BE2C (cell line): ENCODE measurements around the gene ARHGEF38.

Experiments used
- DNase-seq: peaks from one replicate; pipeline ENCODE4 v3.0.0-alpha.2; 2020
- H3K27me3 ChIP-seq: fragments of 250-450 bp; sonication (Bioruptor Pico); 2 replicates; pipeline ENCODE4 v1.5.1; 2020; ENCODE audit warnings: mild to moderate bottlenecking
- H3K36me3 ChIP-seq: fragments of 250-450 bp; sonication (Bioruptor Pico); 2 replicates; pipeline ENCODE4 v1.5.1; 2020; ENCODE audit warnings: mild to moderate bottlenecking
- H3K4me1 ChIP-seq: fragments of 250-450 bp; sonication (Bioruptor Pico); 2 replicates; pipeline ENCODE4 v1.5.1; 2020
- H3K4me3 ChIP-seq: 2 replicates; pipeline ENCODE4 v1.5.1; 2011; ENCODE audit warnings: low read depth, low read length
- H3K9me3 ChIP-seq: fragments of 250-450 bp; sonication (Bioruptor Pico); 2 replicates; pipeline ENCODE4 v1.5.1; 2020
- TF ChIP-seq, protein P1 (sequence below): IDR thresholded peaks from 2 replicates; pipeline ENCODE4 v1.5.1; 2012; ENCODE audit warnings: mild to moderate bottlenecking, low read depth, low read length

The ARHGEF38 gene

DNA sequence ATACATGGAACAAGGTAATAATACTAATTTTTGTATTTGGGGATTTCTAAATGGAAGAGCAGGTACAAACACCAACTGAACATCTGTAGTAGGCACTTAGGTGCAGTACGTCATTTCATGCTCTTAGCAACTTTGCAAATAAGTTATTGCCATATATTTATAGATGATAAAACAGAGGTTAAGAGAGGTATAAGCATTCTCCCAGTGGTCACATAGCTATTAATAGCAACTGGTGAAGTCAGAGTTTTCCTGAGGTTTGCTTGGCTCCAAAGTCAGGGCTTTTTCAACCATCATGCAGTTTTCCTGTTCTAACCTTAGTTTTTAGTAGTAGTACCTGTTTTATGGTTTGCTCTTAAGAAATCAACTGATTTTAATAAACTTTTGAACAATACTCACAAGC lies 10.9 kb downstream of the ARHGEF38 start:
- no peak for DNase-seq
- Histone ChIP-seq H3K9me3 (no peaks in the 10 kb centered on the region; the same call in 1 of the 2 replicates), H3K4me3 (no peak overlapping the region), H3K36me3 (no peaks in the 10 kb centered on the region), H3K4me1 (peaks cover 8% of the 10 kb centered on the region), H3K27me3 (no peaks in the 10 kb centered on the region)
- TF ChIP-seq, protein P1, sequence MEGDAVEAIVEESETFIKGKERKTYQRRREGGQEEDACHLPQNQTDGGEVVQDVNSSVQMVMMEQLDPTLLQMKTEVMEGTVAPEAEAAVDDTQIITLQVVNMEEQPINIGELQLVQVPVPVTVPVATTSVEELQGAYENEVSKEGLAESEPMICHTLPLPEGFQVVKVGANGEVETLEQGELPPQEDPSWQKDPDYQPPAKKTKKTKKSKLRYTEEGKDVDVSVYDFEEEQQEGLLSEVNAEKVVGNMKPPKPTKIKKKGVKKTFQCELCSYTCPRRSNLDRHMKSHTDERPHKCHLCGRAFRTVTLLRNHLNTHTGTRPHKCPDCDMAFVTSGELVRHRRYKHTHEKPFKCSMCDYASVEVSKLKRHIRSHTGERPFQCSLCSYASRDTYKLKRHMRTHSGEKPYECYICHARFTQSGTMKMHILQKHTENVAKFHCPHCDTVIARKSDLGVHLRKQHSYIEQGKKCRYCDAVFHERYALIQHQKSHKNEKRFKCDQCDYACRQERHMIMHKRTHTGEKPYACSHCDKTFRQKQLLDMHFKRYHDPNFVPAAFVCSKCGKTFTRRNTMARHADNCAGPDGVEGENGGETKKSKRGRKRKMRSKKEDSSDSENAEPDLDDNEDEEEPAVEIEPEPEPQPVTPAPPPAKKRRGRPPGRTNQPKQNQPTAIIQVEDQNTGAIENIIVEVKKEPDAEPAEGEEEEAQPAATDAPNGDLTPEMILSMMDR: no peak

DNA sequence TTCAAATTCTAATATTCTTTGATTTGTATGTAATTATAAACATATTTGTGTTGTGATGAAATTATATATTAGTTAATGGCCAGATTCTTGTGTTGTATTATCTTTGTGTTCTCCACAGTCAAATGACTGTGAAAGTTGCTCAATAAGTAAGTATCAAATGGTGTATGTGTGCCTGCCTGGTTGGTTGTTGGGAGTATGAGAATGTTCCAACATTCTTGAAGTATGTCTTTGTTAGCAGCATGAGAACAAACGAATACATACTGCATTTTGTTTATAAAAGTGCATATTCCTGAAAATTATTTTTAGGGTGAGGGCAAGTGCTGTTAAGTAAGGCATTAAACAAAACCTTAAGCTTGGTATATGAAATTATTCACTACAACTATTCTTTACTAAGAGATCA lies 16.2 kb downstream of the ARHGEF38 start:
- H3K9me3 ChIP-seq: no peaks in the 10 kb centered on the region; the same call in 1 of the 2 replicates
- no peak overlapping the region for H3K4me3 ChIP-seq
- no peaks in the 10 kb centered on the region for H3K36me3 ChIP-seq
- no peak for DNase-seq
- TF ChIP-seq, protein P1: no peak
- H3K4me1 ChIP-seq: peaks cover 8% of the 10 kb centered on the region
- H3K27me3 ChIP-seq: no peaks in the 10 kb centered on the region

DNA sequence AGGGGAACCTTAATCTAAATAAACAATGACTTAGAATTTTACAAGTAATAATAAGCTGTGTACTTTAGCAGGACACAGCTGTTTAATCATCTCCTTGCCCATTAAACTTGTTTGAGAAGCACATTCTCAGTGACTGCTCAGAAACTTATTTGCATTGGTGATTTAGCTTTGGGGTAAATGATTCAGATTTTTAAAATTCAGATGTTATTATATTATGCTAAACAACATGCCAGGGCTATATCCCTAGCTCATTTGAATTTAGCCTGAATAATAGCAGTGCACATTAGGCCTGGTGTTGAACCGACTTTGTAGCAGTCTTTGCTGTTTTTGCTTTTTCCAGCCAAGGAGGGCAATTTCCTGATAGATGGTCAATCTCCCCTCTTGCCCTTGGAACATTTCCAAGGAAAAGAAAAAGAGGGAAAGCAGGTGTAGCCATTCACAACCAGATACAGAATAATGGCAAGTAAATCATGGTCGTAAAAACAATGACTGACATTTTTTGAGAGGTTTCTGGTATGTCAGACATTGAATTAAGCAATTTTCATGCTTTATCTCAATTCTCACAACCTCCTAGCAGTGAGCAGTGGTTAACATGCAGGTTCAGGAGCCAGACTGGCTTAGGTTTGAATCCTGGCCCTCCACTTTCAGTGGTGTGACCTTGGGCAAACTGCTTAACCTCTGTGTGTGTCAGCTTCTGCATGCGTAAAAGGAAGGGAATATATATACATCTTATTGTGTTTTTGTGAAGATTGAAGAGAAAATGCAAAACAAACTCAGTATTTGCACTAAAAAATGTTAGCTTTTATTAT lies 16.8 kb downstream of the ARHGEF38 start:
- H3K4me3 ChIP-seq: no peak overlapping the region
- H3K4me1 ChIP-seq: peaks cover 8% of the 10 kb centered on the region
- H3K36me3 ChIP-seq: no peaks in the 10 kb centered on the region
- TF ChIP-seq, protein P1: no peak
- H3K27me3 ChIP-seq: no peaks in the 10 kb centered on the region
- no peaks in the 10 kb centered on the region; the same call in 1 of the 2 replicates for H3K9me3 ChIP-seq
- no peak for DNase-seq

DNA sequence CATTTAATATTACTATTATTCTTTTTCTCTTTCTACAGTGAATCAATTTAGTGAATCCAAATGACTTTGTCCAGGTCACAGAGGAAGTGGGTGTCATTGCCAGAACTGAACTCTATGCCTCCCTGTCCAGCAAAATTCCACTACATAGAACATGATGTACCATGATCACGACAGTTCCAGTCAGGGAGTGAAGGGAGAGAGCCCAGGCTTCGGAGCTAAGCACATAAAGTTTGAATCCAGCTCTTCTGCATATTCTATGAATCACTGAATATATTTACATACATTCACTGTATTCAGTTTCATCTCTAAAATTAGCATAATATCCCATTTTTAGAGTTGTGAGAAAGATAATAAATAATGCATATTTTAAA lies 17.4 kb downstream of the ARHGEF38 start:
- Histone ChIP-seq H3K36me3 (no peaks in the 10 kb centered on the region), H3K4me3 (no peak overlapping the region), H3K27me3 (no peaks in the 10 kb centered on the region), H3K4me1 (peaks cover 8% of the 10 kb centered on the region), H3K9me3 (no peaks in the 10 kb centered on the region)
- TF ChIP-seq, protein P1: no peak
- no peak for DNase-seq

DNA sequence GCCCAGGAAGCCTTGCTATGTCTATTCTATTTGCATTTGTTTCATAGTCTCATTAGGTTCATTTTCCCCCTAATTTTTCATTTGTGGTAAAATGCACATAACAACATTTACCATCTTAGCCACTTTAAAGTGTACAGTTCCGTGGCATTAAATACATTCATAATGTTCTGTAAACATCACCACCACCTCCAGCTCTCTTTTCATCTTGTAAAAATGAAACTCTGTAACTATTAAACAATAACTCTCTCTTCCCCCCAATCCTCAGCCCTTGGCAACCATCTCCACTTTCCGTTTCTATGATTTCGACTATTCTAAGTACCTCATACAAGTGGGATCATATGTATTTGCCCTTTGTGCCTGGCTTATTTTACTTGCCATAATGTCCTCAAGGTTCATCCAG lies 19.9 kb downstream of the ARHGEF38 start:
- Histone ChIP-seq H3K9me3 (no peaks in the 10 kb centered on the region), H3K36me3 (no peaks in the 10 kb centered on the region), H3K4me3 (no peak overlapping the region), H3K4me1 (no peaks in the 10 kb centered on the region), H3K27me3 (no peaks in the 10 kb centered on the region)
- DNase-seq: no peak
- TF ChIP-seq, protein P1: no peak

DNA sequence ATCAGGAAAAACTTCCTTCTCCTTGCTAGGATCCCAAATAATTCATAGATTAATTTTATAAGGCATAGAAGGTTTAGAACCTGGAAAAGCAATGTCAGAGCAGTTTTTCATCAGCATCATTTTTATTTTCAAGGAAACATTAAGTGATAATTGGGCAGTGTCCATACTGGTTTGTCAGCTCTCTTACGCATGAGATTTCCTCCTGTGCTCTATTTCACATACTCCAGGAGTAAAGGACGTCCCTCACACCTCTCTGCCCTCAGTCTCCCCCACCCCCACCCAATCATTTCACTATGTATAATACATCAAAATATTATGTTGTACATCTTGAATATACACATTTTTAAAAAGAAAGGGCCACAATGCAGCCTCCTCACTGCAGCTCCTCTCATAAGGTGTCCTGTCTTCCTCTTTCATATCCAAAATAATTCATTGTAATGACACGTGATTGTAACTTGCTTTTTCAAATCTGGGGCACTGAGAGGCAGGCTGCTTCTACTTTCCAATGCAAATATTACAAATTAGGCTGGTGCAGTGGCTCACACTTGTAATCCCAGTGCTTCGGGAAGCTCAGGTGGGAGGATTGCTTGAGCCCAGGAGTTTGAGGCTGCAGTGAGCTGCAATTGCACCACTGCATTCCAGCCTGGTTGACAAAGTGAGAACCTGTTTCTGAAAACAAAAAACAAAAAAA lies 34.4 kb downstream of the ARHGEF38 start:
- Histone ChIP-seq H3K4me3 (no peak overlapping the region), H3K4me1 (no peaks in the 10 kb centered on the region), H3K9me3 (no peaks in the 10 kb centered on the region), H3K27me3 (no peaks in the 10 kb centered on the region), H3K36me3 (no peaks in the 10 kb centered on the region)
- no peak for DNase-seq
- TF ChIP-seq, protein P1: no peak
